ENCODE results near the gene CCDC148. TPM values are rescaled to one million over a fixed set of nuclear protein-coding genes. Genes with fewer than 3 reads are reported as not detected.

The CCDC148 gene
- total RNA-seq, 1 experiment from 2014 or later: 0.11 TPM

DNA sequence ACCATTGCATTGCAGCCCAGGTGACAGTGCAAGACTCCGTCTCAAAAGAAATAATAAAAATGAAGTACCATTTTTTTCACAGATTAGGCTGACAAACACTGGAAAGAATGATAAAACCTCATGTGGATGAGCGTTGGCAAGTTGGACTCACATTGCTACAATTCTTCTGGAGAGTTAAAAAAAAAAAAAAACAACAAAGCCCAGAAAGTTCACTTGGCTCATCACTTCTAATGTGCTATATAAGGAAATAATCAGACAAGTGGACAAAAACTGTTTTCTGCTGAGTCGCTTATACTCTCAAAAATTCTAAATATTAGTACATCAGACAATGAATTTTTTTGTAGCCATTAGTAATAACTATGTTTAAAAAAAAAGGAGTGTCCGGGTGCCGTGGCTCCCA is 38.6 kb upstream of the CCDC148 start:
- Histone ChIP-seq H3K4me2 (ENCODE audit: low read length) (no peak overlapping the region), H3K9me3 (ENCODE audit: low read length) (no peaks in the 10 kb centered on the region), H3F3A (ENCODE audit: low read length, unreplicated experiment) (no peaks in the 10 kb centered on the region), H3K4me3 (ENCODE audit: low read length) (no peak overlapping the region), H3K4me1 (ENCODE audit: insufficient read depth, low read length) (peaks cover 16% of the 10 kb centered on the region), H3K36me3 (ENCODE audit: low read depth, low read length) (no peaks in the 10 kb centered on the region), H3K79me2 (ENCODE audit: low read length) (peaks cover 52% of the 10 kb centered on the region), H4K20me1 (ENCODE audit: low read length) (0 out of 2 replicates have a peak, but pooled peaks cover 6% of the 10 kb centered on the region), H3K27me3 (ENCODE audit: low read length) (no peaks in the 10 kb centered on the region), H3K27ac (ENCODE audit: low read length) (no peak overlapping the region), H3K9me2 (replicated peaks; ENCODE audit: low read length) (no peaks in the 10 kb centered on the region), H2AFZ (ENCODE audit: low read length) (no peak overlapping the region), H3K9ac (ENCODE audit: low read length) (no peak overlapping the region)
- POLR2A ChIA-PET (ENCODE audit: unreplicated experiment): no interaction called here
- DNase-seq: no peak
- TF ChIP-seq, protein P1, sequence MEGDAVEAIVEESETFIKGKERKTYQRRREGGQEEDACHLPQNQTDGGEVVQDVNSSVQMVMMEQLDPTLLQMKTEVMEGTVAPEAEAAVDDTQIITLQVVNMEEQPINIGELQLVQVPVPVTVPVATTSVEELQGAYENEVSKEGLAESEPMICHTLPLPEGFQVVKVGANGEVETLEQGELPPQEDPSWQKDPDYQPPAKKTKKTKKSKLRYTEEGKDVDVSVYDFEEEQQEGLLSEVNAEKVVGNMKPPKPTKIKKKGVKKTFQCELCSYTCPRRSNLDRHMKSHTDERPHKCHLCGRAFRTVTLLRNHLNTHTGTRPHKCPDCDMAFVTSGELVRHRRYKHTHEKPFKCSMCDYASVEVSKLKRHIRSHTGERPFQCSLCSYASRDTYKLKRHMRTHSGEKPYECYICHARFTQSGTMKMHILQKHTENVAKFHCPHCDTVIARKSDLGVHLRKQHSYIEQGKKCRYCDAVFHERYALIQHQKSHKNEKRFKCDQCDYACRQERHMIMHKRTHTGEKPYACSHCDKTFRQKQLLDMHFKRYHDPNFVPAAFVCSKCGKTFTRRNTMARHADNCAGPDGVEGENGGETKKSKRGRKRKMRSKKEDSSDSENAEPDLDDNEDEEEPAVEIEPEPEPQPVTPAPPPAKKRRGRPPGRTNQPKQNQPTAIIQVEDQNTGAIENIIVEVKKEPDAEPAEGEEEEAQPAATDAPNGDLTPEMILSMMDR (conservative IDR thresholded peaks at IDR 0.05; ENCODE audit: low read depth, low read length): no peak
- TF ChIP-seq EZH2 (IDR thresholded peaks at IDR 0.05; ENCODE audit: low read length, unreplicated experiment) (no peak), EZH2phosphoT487 (IDR thresholded peaks at IDR 0.05; ENCODE audit: borderline replicate concordance, low read length) (no peak)
- CTCF ChIA-PET: no interaction called here
- BruUV-seq (replicated peaks): no TSS peak
- intact Hi-C loops (cut with micrococcal nuclease): no loop called here
- ATAC-seq: no peak

DNA sequence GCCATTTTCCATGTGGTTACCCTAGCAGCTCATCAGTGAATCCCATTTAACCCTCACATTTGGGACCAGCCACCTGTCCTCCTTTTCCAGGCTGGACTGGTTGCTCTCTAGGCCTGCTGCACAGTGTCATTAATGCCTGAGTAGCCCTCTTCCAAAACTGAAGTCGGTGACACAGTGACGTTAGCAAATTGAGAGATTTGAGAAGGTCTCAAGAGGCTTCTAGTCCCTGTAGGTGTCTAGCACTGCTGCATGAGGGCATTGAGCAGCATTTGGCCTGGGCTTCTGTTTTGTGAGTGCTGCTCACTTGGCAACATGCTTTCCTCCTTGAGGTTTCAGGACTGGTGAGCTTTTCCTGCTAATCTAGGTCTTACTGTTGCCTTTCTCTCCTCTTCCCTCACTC is 36.9 kb upstream of the CCDC148 start:
- TF ChIP-seq, protein P1 (conservative IDR thresholded peaks at IDR 0.05; ENCODE audit: low read depth, low read length): no peak
- TF ChIP-seq EZH2phosphoT487 (IDR thresholded peaks at IDR 0.05; ENCODE audit: borderline replicate concordance, low read length) (no peak), EZH2 (IDR thresholded peaks at IDR 0.05; ENCODE audit: low read length, unreplicated experiment) (no peak)
- H3K27ac ChIP-seq (ENCODE audit: low read length): no peak overlapping the region
- no peaks in the 10 kb centered on the region for H3K36me3 ChIP-seq (ENCODE audit: low read depth, low read length)
- DNase-seq (no peak), ATAC-seq (no peak)
- peaks cover 58% of the 10 kb centered on the region for H3K79me2 ChIP-seq (ENCODE audit: low read length)
- CTCF ChIA-PET: no interaction called here
- H4K20me1 ChIP-seq (ENCODE audit: low read length): 0 out of 2 replicates have a peak, but pooled peaks cover 6% of the 10 kb centered on the region
- H3K9me3 ChIP-seq (ENCODE audit: low read length): no peaks in the 10 kb centered on the region
- H3K4me2 ChIP-seq (ENCODE audit: low read length): no peak overlapping the region
- no TSS peak for BruUV-seq (replicated peaks)
- H3K4me3 ChIP-seq (ENCODE audit: low read length): no peak overlapping the region
- H3F3A ChIP-seq (ENCODE audit: low read length, unreplicated experiment): no peaks in the 10 kb centered on the region
- H3K9me2 ChIP-seq (replicated peaks; ENCODE audit: low read length): no peaks in the 10 kb centered on the region
- POLR2A ChIA-PET (ENCODE audit: unreplicated experiment): no interaction called here
- intact Hi-C loops (cut with micrococcal nuclease): no loop called here
- no peak overlapping the region for H2AFZ ChIP-seq (ENCODE audit: low read length)
- H3K27me3 ChIP-seq (ENCODE audit: low read length): no peaks in the 10 kb centered on the region
- no peak overlapping the region for H3K9ac ChIP-seq (ENCODE audit: low read length)
- H3K4me1 ChIP-seq (ENCODE audit: insufficient read depth, low read length): peaks cover 16% of the 10 kb centered on the region

DNA sequence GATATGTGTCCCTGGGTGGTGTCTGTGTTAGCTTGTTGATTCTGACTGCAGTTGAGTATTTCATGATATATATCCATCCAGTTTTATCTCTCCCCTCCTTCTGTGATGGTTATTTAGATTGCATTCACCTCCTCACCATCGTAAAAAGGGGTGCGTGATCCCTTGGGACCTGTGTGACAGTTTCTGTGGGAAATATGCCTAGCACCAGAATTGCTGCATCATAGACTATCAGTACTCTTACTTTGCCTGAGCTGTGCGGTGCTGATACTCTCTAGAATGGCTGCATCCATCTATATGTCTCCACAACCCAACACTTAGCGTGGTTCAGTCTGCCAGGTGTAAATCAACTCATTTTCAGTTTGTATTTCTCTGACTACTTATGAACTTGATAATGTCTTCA is 34.5 kb upstream of the CCDC148 start:
- no peaks in the 10 kb centered on the region for H3F3A ChIP-seq (ENCODE audit: low read length, unreplicated experiment)
- H3K27me3 ChIP-seq (ENCODE audit: low read length): no peaks in the 10 kb centered on the region
- ChIA-PET CTCF (no interaction called here), POLR2A (ENCODE audit: unreplicated experiment) (no interaction called here)
- no peak overlapping the region for H3K27ac ChIP-seq (ENCODE audit: low read length)
- no peaks in the 10 kb centered on the region for H3K36me3 ChIP-seq (ENCODE audit: low read depth, low read length)
- H3K4me2 ChIP-seq (ENCODE audit: low read length): no peak overlapping the region
- ATAC-seq (no peak), DNase-seq (no peak)
- H4K20me1 ChIP-seq (ENCODE audit: low read length): no peaks in the 10 kb centered on the region
- intact Hi-C loops (cut with micrococcal nuclease): no loop called here
- BruUV-seq (replicated peaks): no TSS peak
- peaks cover 72% of the 10 kb centered on the region for H3K79me2 ChIP-seq (ENCODE audit: low read length)
- H3K4me1 ChIP-seq (ENCODE audit: insufficient read depth, low read length): peaks cover 11% of the 10 kb centered on the region
- H3K9me2 ChIP-seq (replicated peaks; ENCODE audit: low read length): no peaks in the 10 kb centered on the region
- no peak overlapping the region for H3K4me3 ChIP-seq (ENCODE audit: low read length)
- TF ChIP-seq, protein P1 (conservative IDR thresholded peaks at IDR 0.05; ENCODE audit: low read depth, low read length): no peak
- no peak for TF ChIP-seq EZH2 (IDR thresholded peaks at IDR 0.05; ENCODE audit: low read length, unreplicated experiment)
- TF ChIP-seq EZH2phosphoT487 (IDR thresholded peaks at IDR 0.05; ENCODE audit: borderline replicate concordance, low read length): no peak
- no peaks in the 10 kb centered on the region for H3K9me3 ChIP-seq (ENCODE audit: low read length)
- no peak overlapping the region for H2AFZ ChIP-seq (ENCODE audit: low read length)
- H3K9ac ChIP-seq (ENCODE audit: low read length): no peak overlapping the region

Data from PC-3 (cell line).